ENCODE results near the gene TGFBI. TPM values are rescaled to one million over a fixed set of nuclear protein-coding genes. Genes with fewer than 3 reads are reported as not detected.

The TGFBI gene
- total and polyA plus RNA-seq, 12 donors, result 29.6 to 137 (median 50.4) TPM

GRCh38 chr5:136033234-136033633 is 4.4 kb downstream of the TGFBI start:
- Histone ChIP-seq H3K4me3 (no peak overlapping the region), H3K27me3 (peaks cover 0 to 9% (median 0%) of the 10 kb centered on the region in 7 donors), H3K27ac (peak overlapping the region in 1 of 10 donors; percentile 85), H3K4me1 (peaks cover 14 to 98% (median 77%) of the 10 kb centered on the region in 9 donors), H3K36me3 (peaks cover 0 to 59% (median 0%) of the 10 kb centered on the region in 9 donors), H3K9me3 (peaks cover 0 to under 1% (median 0%) of the 10 kb centered on the region in 11 donors)
- DNase-seq, result no peak
- intact Hi-C loops (cut with DNase I), result loop anchor here in 2 of 10 donors (5.0 to 10.0 kb wide), 2 partner anchors 34 to 58 kb away; no protein-coding TSS in a partner anchor
- no peak for TF ChIP-seq CTCF (IDR thresholded peaks at IDR 0.05)
- WGBS, 2 donors, result 45 to 56% methylated on average over 1 of the region's 1 CpG
- ATAC-seq, result no peak

- WGBS, 2 donors, result 83 to 85% methylated on average over 5 of the region's 5 CpGs
- no peak for ATAC-seq
- peak overlapping the region in 1 of 10 donors; percentile 36 for H3K27ac ChIP-seq
- H3K4me3 ChIP-seq, result no peak overlapping the region
- H3K9me3 ChIP-seq, result peaks cover 0 to 6% (median 0%) of the 10 kb centered on the region in 11 donors
- peaks cover 11 to 96% (median 71%) of the 10 kb centered on the region in 9 donors for H3K4me1 ChIP-seq
- intact Hi-C loops (cut with DNase I), result loop anchor here in 2 of 10 donors (5.0 to 10.0 kb wide), 2 partner anchors 33 to 59 kb away; no protein-coding TSS in a partner anchor
- TF ChIP-seq CTCF (IDR thresholded peaks at IDR 0.05), result no peak
- peaks cover 0 to 65% (median 0%) of the 10 kb centered on the region in 9 donors for H3K36me3 ChIP-seq
- DNase-seq, result no peak
- peaks cover 0 to 3% (median 0%) of the 10 kb centered on the region in 7 donors for H3K27me3 ChIP-seq
Measured at GRCh38 chr5:136033848-136034247, 5.1 kb downstream of the TGFBI start.

GRCh38 chr5:136034492-136034891 is 5.7 kb downstream of the TGFBI start:
- Histone ChIP-seq H3K27ac (peak overlapping the region in 2 of 10 donors; percentile 36 to 84), H3K9me3 (peaks cover 0 to 9% (median 0%) of the 10 kb centered on the region in 11 donors), H3K36me3 (peaks cover 0 to 71% (median 0%) of the 10 kb centered on the region in 9 donors), H3K4me1 (peaks cover 8 to 92% (median 64%) of the 10 kb centered on the region in 9 donors), H3K27me3 (no peaks in the 10 kb centered on the region), H3K4me3 (no peak overlapping the region)
- no peak for TF ChIP-seq CTCF (IDR thresholded peaks at IDR 0.05)
- 90 to 91% methylated on average over 1 of the region's 1 CpG for WGBS, 2 donors
- no peak for ATAC-seq
- intact Hi-C loops (cut with DNase I), result loop anchor here in 2 of 10 donors (5.0 to 10.0 kb wide), 2 partner anchors 33 to 60 kb away; no protein-coding TSS in a partner anchor
- no peak for DNase-seq

GRCh38 chr5:136034984-136035383 is 6.2 kb downstream of the TGFBI start:
- Histone ChIP-seq H3K4me1 (peaks cover 8 to 90% (median 61%) of the 10 kb centered on the region in 9 donors), H3K9me3 (peaks cover 0 to 9% (median 0%) of the 10 kb centered on the region in 11 donors), H3K27me3 (no peaks in the 10 kb centered on the region), H3K36me3 (peaks cover 0 to 76% (median 0%) of the 10 kb centered on the region in 9 donors), H3K4me3 (no peak overlapping the region), H3K27ac (peak overlapping the region in 1 of 10 donors; percentile 84)
- 80% methylated on average over 3 of the region's 3 CpGs for WGBS, 2 donors
- no peak for TF ChIP-seq CTCF (IDR thresholded peaks at IDR 0.05)
- DNase-seq (peak; percentile 47 to 62), ATAC-seq (peak; percentile 40 to 88 (median 70))
- intact Hi-C loops (cut with DNase I), result loop anchor here in 2 of 10 donors (5.0 to 10.0 kb wide), 2 partner anchors 32 to 60 kb away; no protein-coding TSS in a partner anchor
